ENCODE data around the gene MRPL58.

GRCh38 chr17:75061055-75061438 lies 48.6 kb downstream of the MRPL58 start:
- TF ChIP-seq CTCF (IDR thresholded peaks at IDR 0.05): no peak
- TF ChIP-seq ESRRA (CRISPR knock-in tag; IDR thresholded peaks at IDR 0.05; ENCODE audit: borderline replicate concordance): no peak
- no peak for TF ChIP-seq USF2 (CRISPR knock-in tag; IDR thresholded peaks at IDR 0.05)
- no peak for TF ChIP-seq ZNF232 (CRISPR knock-in tag; IDR thresholded peaks at IDR 0.05)
- TF ChIP-seq MLX (CRISPR knock-in tag; IDR thresholded peaks at IDR 0.05): no peak
- TF ChIP-seq MAX (CRISPR knock-in tag; IDR thresholded peaks at IDR 0.05): no peak
- TF ChIP-seq E2F1 (CRISPR knock-in tag; IDR thresholded peaks at IDR 0.05): no peak
- TF ChIP-seq FOXJ3 (CRISPR knock-in tag; IDR thresholded peaks at IDR 0.05; ENCODE audit: borderline replicate concordance): no peak
- no peak for TF ChIP-seq JAZF1 (CRISPR knock-in tag; IDR thresholded peaks at IDR 0.05)

All from WTC11 (cell line).